DND-41 (cell line): Measurements from ENCODE around the gene RBP5.

Experiments
- ATAC-seq: fragments of 200-7000 bp; cut with Tn5 transposase; 3 replicates; pipeline ENCODE4 v1.9.1; 2021; ENCODE audit warnings: low read depth; ENCODE audit not compliant: insufficient read depth
- DNase-seq: peaks from one replicate; pipeline ENCODE4 v3.0.0-alpha.2; 2020
- H2AFZ ChIP-seq: 2 replicates; pipeline ENCODE4 v1.6.0; 2012; ENCODE audit warnings: low read depth, low read length
- H3K27ac ChIP-seq: 2 replicates; pipeline ENCODE4 v1.5.1; 2012; ENCODE audit warnings: low read length, inconsistent platforms
- H3K27me3 ChIP-seq: fragments of 200-600 bp; sonication (generic); 2 replicates; pipeline ENCODE4 v1.6.0; 2012; ENCODE audit warnings: low read length, mild to moderate bottlenecking, inconsistent platforms; ENCODE audit not compliant: insufficient read depth, poor library complexity
- H3K36me3 ChIP-seq: 2 replicates; pipeline ENCODE4 v1.5.1; 2012; ENCODE audit warnings: low read length, inconsistent platforms; ENCODE audit not compliant: insufficient read depth
- H3K4me1 ChIP-seq: 2 replicates; pipeline ENCODE4 v1.5.1; 2012; ENCODE audit warnings: mild to moderate bottlenecking, low read length; ENCODE audit not compliant: insufficient read depth
- H3K4me2 ChIP-seq: 2 replicates; pipeline ENCODE4 v1.6.0; 2012; ENCODE audit warnings: mild to moderate bottlenecking, moderate library complexity, low read length, inconsistent platforms; ENCODE audit not compliant: insufficient read depth
- H3K4me3 ChIP-seq, 2 experiments: fragments of 200-600 bp in 1 of 2; shearing (Covaris generic) in 1 of 2; 2 replicates each; pipeline ENCODE4 v1.5.1; 2012 to 2016; ENCODE audit warnings: inconsistent platforms in 2 of 2, low read length in 2 of 2, mild to moderate bottlenecking in 2 of 2, low read depth in 1 of 2, moderate library complexity in 1 of 2
- H3K79me2 ChIP-seq: 2 replicates; pipeline ENCODE4 v1.6.0; 2012; ENCODE audit warnings: low read length, inconsistent platforms; ENCODE audit not compliant: insufficient read depth
- H3K9ac ChIP-seq: 2 replicates; pipeline ENCODE4 v1.6.0; 2012; ENCODE audit warnings: low read depth, mild to moderate bottlenecking, inconsistent platforms, low read length, moderate library complexity
- H3K9me3 ChIP-seq: 2 replicates; pipeline ENCODE4 v1.5.1; 2012; ENCODE audit warnings: low read length, moderate library complexity, mild to moderate bottlenecking, inconsistent platforms; ENCODE audit not compliant: insufficient read depth, severe bottlenecking
- H4K20me1 ChIP-seq: 2 replicates; pipeline ENCODE4 v1.6.0; 2012; ENCODE audit warnings: low read length; ENCODE audit not compliant: insufficient read depth
- EZH2 ChIP-seq: IDR thresholded peaks from 3 replicates; pipeline ENCODE4 v1.6.1; 2012; ENCODE audit warnings: borderline replicate concordance, low read depth, mild to moderate bottlenecking, moderate library complexity, low read length, inconsistent platforms; ENCODE audit not compliant: severe bottlenecking
- TF ChIP-seq, protein P1 (sequence below): IDR thresholded peaks from 2 replicates; pipeline ENCODE4 v1.5.1; 2012; ENCODE audit warnings: borderline replicate concordance, low read length, moderate library complexity, mild to moderate bottlenecking; ENCODE audit not compliant: poor library complexity, severe bottlenecking; ENCODE audit errors: extremely low read depth

Gene RBP5

DNA sequence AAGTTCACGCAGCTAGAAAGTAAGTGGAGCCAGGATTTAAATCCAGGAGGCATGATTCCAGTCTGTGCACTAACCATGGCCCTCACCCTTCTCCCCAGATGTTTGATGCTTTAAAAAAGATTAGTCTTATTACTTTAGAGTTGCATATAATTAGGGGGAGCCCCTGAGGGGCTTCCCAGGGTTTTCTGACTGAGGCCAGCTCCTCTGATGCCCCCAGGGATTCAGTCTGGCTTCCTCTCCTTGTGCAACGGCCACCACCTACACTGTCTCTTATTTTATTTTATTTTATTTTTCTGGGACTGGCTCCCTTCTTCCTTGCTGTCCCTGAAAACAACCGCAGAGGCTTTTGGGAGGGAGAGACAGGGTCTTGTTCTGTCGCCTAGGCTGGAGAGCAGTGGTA is 24.1 kb upstream of the RBP5 start:
- H3K4me1 ChIP-seq: no peaks in the 10 kb centered on the region
- TF ChIP-seq, protein P1, sequence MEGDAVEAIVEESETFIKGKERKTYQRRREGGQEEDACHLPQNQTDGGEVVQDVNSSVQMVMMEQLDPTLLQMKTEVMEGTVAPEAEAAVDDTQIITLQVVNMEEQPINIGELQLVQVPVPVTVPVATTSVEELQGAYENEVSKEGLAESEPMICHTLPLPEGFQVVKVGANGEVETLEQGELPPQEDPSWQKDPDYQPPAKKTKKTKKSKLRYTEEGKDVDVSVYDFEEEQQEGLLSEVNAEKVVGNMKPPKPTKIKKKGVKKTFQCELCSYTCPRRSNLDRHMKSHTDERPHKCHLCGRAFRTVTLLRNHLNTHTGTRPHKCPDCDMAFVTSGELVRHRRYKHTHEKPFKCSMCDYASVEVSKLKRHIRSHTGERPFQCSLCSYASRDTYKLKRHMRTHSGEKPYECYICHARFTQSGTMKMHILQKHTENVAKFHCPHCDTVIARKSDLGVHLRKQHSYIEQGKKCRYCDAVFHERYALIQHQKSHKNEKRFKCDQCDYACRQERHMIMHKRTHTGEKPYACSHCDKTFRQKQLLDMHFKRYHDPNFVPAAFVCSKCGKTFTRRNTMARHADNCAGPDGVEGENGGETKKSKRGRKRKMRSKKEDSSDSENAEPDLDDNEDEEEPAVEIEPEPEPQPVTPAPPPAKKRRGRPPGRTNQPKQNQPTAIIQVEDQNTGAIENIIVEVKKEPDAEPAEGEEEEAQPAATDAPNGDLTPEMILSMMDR: no peak
- no peak for TF ChIP-seq EZH2
- no peaks in the 10 kb centered on the region for H3K27me3 ChIP-seq
- DNase-seq (no peak), ATAC-seq (no peak)
- H3K4me2 ChIP-seq: no peak overlapping the region
- peaks cover 40% of the 10 kb centered on the region for H3K36me3 ChIP-seq
- no peak overlapping the region for H2AFZ ChIP-seq
- no peaks in the 10 kb centered on the region for H3K9me3 ChIP-seq
- H3K4me3 ChIP-seq: no peak overlapping the region
- H3K9ac ChIP-seq: no peak overlapping the region
- no peak overlapping the region for H3K27ac ChIP-seq
- H4K20me1 ChIP-seq: no peaks in the 10 kb centered on the region
- H3K79me2 ChIP-seq: no peaks in the 10 kb centered on the region

DNA sequence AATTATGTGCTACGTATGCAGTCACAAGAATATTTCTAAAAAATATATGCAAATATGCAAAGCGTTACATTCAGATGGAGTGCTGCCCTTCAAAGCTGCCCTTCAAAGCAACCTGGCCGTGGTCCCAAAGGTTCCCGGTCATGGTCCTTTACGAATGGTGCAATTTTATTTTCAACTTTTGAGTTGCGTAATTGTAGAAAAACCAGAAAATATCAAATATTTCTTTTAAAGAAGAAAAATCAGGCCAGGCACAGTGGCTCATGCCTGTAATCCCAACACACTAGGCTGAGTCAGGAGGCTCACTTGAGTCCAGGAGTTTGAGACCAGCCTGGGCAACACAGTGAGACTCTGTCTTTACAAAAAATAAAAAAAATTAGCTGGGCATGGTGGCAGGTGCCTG is 22.8 kb upstream of the RBP5 start:
- Histone ChIP-seq H3K4me1 (no peaks in the 10 kb centered on the region), H4K20me1 (no peaks in the 10 kb centered on the region), H3K9ac (no peak overlapping the region), H3K27me3 (no peaks in the 10 kb centered on the region), H3K36me3 (peaks cover 45% of the 10 kb centered on the region), H3K4me2 (no peak overlapping the region), H3K9me3 (no peaks in the 10 kb centered on the region), H2AFZ (no peak overlapping the region), H3K27ac (no peak overlapping the region), H3K4me3 (no peak overlapping the region), H3K79me2 (no peaks in the 10 kb centered on the region)
- ATAC-seq (no peak), DNase-seq (no peak)
- TF ChIP-seq EZH2: no peak
- TF ChIP-seq, protein P1: no peak

DNA sequence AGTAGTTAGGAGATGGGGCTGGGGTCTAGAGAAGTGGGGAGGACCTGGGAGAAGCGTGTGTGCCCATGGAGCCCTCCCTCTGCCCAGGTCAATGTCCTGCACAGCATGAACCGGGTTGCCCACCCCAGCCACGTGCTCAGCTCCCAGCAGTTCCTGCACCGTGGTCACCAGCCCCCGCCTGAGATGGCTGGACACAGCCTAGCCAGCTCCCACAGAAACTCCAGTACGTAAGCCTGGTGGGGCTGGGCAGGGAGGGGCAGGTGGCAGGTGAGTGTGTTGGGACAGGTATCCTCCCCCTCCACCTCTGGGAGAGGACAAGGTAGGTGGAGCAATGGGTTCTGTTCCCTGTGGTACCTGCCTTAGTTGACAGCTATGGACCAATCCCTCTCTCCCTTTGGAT is 22.2 kb upstream of the RBP5 start:
- Histone ChIP-seq H3K4me1 (no peaks in the 10 kb centered on the region), H3K4me3 (no peak overlapping the region), H3K79me2 (no peaks in the 10 kb centered on the region), H3K9ac (no peak overlapping the region), H3K4me2 (no peak overlapping the region), H3K9me3 (no peaks in the 10 kb centered on the region), H4K20me1 (no peaks in the 10 kb centered on the region), H3K27me3 (no peaks in the 10 kb centered on the region), H2AFZ (no peak overlapping the region), H3K36me3 (peaks cover 50% of the 10 kb centered on the region), H3K27ac (no peak overlapping the region)
- no peak for ATAC-seq
- TF ChIP-seq, protein P1: no peak
- TF ChIP-seq EZH2: no peak
- DNase-seq: no peak

DNA sequence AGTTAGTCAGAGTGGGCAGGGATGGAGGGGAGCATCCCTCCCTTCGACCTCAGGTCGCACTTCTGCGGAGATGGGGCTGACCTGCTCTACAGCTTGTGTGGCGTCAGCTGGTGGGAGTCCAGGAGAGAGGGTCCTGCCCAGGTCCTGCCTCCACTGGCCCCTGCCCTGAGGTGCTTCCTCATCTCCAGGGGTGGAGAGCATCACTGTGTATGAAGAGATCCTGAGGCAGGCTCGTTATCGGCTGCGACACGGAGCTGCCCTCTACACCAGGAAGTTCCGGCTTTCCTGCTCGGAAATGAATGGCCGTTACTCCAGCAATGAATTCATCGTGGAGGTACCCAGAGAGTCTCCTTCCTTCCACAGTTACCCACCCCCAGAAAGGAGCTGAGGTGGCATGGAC is 21.7 kb upstream of the RBP5 start:
- no peak overlapping the region for H3K4me3 ChIP-seq
- H3K4me2 ChIP-seq: no peak overlapping the region
- H3K9me3 ChIP-seq: no peaks in the 10 kb centered on the region
- DNase-seq (no peak), ATAC-seq (no peak)
- no peaks in the 10 kb centered on the region for H3K27me3 ChIP-seq
- no peaks in the 10 kb centered on the region for H3K79me2 ChIP-seq
- no peak overlapping the region for H3K27ac ChIP-seq
- H3K4me1 ChIP-seq: no peaks in the 10 kb centered on the region
- H3K9ac ChIP-seq: no peak overlapping the region
- no peak overlapping the region for H2AFZ ChIP-seq
- TF ChIP-seq EZH2: no peak
- TF ChIP-seq, protein P1: no peak
- H3K36me3 ChIP-seq: peaks cover 48% of the 10 kb centered on the region
- H4K20me1 ChIP-seq: no peaks in the 10 kb centered on the region
